ENCODE results near the gene SPINT2. TPM values are rescaled to one million over a fixed set of nuclear protein-coding genes. Genes with fewer than 3 reads are reported as not detected.

Gene SPINT2
- total RNA-seq, 4 donors from 2014 or later: 158 to 1,321 (median 873) TPM

DNA sequence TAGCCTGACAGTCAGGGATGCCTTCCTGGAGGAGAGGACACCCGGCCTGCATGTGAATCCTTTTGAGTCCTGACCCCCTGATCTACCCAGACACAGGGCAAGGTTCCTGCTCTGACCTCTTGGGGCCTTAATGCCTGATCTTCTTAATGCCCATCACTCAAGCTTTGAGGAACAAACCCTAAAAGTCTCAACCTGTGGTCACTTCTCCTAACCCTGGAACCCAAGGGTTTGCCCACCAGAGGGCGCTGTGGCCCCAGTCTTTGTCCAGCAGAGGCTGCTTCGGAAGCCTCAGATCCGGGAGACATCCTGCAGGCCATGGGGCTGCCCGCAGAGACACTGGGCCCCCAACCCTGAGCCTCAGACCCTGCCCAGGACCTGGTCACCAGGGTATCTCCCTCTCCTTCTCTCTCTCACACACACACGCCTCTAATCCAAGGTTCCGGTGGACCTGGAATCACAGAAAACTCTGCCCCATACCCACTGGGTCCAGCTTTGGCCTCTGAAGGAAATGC, 30.6 kb upstream of the SPINT2 start:
- no peak overlapping the region for H3K4me3 ChIP-seq
- no peak overlapping the region for H3K27ac ChIP-seq
- no peaks in the 10 kb centered on the region for H3K36me3 ChIP-seq
- DNase-seq: peak; percentile 72 to 93 (median 86)
- H3K27me3 ChIP-seq: peaks cover 0 to 5% of the 10 kb centered on the region in 2 donors
- no peaks in the 10 kb centered on the region for H3K9me3 ChIP-seq
- TF ChIP-seq, protein P1, sequence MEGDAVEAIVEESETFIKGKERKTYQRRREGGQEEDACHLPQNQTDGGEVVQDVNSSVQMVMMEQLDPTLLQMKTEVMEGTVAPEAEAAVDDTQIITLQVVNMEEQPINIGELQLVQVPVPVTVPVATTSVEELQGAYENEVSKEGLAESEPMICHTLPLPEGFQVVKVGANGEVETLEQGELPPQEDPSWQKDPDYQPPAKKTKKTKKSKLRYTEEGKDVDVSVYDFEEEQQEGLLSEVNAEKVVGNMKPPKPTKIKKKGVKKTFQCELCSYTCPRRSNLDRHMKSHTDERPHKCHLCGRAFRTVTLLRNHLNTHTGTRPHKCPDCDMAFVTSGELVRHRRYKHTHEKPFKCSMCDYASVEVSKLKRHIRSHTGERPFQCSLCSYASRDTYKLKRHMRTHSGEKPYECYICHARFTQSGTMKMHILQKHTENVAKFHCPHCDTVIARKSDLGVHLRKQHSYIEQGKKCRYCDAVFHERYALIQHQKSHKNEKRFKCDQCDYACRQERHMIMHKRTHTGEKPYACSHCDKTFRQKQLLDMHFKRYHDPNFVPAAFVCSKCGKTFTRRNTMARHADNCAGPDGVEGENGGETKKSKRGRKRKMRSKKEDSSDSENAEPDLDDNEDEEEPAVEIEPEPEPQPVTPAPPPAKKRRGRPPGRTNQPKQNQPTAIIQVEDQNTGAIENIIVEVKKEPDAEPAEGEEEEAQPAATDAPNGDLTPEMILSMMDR (IDR thresholded peaks at IDR 0.05): peak; percentile 39 to 84 (median 80)
- no peak for TF ChIP-seq POLR2A (IDR thresholded peaks at IDR 0.05)
- peaks cover 3 to 6% (median 5%) of the 10 kb centered on the region in 4 donors for H3K4me1 ChIP-seq

DNA sequence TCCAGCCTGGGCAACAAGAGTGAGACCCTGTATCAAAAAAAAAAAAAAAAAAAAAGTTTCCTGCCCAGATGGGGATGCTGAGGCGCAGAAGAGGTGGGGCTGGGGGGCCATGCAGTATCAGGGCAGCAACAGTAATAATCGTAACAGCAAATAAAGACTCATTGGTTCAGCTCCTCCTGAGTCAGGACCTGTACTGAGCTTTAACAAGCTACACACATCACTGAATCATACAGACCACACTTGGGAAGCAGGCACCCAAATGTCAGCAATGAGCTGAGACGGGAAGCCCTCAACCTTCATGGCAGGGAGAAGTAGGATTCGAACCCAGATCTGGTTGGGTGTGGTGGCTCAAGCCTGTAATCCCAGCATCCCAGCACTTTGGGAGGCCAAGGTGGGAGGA, 29.8 kb upstream of the SPINT2 start:
- Histone ChIP-seq H3K27me3 (no peaks in the 10 kb centered on the region), H3K4me3 (no peak overlapping the region), H3K27ac (no peak overlapping the region), H3K4me1 (no peaks in the 10 kb centered on the region), H3K9me3 (no peaks in the 10 kb centered on the region), H3K36me3 (no peaks in the 10 kb centered on the region)
- no peak for TF ChIP-seq POLR2A (IDR thresholded peaks at IDR 0.05)
- TF ChIP-seq, protein P1 (IDR thresholded peaks at IDR 0.05): no peak
- no peak for DNase-seq

DNA sequence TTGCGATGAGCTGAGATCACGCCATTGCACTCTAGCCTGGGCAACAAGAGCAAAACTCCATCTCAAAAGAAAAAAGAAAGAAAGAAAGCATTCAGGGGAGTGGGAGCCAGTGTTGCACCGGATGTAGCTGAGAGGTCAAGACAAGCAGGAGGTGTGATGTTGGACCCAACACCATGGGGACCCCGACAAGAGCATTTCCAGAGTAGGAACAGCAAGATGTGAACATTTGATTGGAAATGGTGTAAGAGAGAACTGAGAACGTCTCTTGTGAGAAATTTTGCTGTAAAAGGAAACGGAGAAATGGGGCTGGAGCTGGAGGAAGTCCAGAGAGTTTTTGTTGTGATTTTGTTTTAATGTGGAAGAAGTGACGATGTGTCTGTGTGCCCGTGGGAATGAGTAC, 24.6 kb upstream of the SPINT2 start:
- Histone ChIP-seq H3K36me3 (no peaks in the 10 kb centered on the region), H3K4me3 (no peak overlapping the region), H3K27me3 (no peaks in the 10 kb centered on the region), H3K4me1 (peaks cover 0 to 15% (median 0%) of the 10 kb centered on the region in 4 donors), H3K9me3 (no peaks in the 10 kb centered on the region), H3K27ac (no peak overlapping the region)
- no peak for DNase-seq
- TF ChIP-seq, protein P1 (IDR thresholded peaks at IDR 0.05): no peak
- TF ChIP-seq POLR2A (IDR thresholded peaks at IDR 0.05): no peak

DNA sequence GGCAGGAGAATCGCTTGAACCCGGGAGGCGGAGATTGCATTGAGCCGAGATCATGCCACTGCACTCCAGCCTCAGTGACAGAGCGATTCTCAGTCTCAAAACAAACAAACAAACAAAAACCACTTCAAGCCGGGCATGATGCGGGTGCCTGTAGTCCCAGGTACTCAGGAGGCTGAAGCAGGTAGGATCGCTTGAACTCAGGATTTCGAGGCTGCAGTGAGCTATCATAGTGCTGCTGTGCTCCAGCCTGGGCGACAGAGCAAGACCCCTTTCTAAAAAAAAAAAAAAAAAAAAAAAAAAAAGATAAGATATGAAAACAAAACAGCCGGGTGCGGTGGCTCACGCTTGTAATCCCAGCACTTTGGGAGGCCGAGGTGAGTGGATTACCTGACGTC, 21.1 kb upstream of the SPINT2 start:
- TF ChIP-seq, protein P1 (IDR thresholded peaks at IDR 0.05): no peak
- no peak for TF ChIP-seq POLR2A (IDR thresholded peaks at IDR 0.05)
- Histone ChIP-seq H3K27me3 (no peaks in the 10 kb centered on the region), H3K9me3 (no peaks in the 10 kb centered on the region), H3K36me3 (no peaks in the 10 kb centered on the region), H3K4me1 (peaks cover 0 to 29% (median 0%) of the 10 kb centered on the region in 4 donors), H3K4me3 (peak overlapping the region in 2 of 4 donors; percentile 30 to 32), H3K27ac (peak overlapping the region in 1 of 4 donors; percentile 46)
- DNase-seq: no peak

DNA sequence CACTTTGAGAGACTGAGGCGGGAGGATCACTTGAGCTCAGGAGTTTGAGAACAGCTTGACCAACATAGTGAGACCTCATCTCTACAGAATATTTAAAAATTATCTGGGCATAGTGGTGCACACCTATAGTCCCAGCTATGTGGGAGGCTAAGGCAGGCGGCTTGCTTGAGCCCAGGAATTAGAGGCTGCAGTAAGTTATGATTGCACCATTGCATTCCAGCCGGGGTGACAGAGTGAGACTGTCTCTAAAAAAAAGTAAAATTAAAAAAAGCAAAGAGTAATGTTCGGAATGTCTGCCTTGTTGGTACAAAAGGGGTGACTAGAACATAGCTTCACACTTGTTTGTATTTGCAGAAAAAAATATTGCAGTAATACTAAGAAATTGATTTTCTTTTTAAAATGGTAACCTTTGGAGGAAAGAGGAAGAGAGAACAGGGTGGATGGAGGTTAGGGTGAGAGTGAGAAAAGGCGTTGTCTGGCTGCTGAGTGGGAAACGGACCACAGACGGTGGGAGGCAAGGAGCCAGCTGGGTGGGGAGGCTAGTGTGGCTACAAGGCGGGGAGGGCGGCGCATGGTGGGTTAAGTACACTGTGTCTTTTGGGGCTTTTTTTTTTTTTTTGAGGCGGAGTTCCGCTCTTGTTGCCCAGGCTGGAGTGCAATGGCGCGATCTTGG, 18.4 kb upstream of the SPINT2 start:
- Histone ChIP-seq H3K27me3 (no peaks in the 10 kb centered on the region), H3K36me3 (no peaks in the 10 kb centered on the region), H3K4me3 (no peak overlapping the region), H3K4me1 (peaks cover 0 to 43% (median 0%) of the 10 kb centered on the region in 4 donors), H3K9me3 (no peaks in the 10 kb centered on the region), H3K27ac (peak overlapping the region in 2 of 4 donors; percentile 48 to 65)
- no peak for TF ChIP-seq POLR2A (IDR thresholded peaks at IDR 0.05)
- TF ChIP-seq, protein P1 (IDR thresholded peaks at IDR 0.05): no peak
- no peak for DNase-seq

All from Peyer's patch (tissue), 4 donors.